GM18505 (cell line): ENCODE data around the gene LARGE2.
"Not testable (repeated sequence)": the region's sequence is repeated elsewhere in the genome, so short reads cannot be mapped to it uniquely, and the experiment has no call there.

Source experiments
- ATAC-seq: cut with Tn5 transposase; IDR thresholded peaks from one replicate; pipeline ENCODE4 v1.9.1; 2021; ENCODE audit not compliant: unreplicated experiment
- POLR2A ChIP-seq: IDR thresholded peaks from 4 replicates; pipeline ENCODE4 v1.6.1; 2011; ENCODE audit warnings: borderline replicate concordance; ENCODE audit not compliant: insufficient read depth, insufficient read length; ENCODE audit errors: extremely low read depth

Gene LARGE2

DNA sequence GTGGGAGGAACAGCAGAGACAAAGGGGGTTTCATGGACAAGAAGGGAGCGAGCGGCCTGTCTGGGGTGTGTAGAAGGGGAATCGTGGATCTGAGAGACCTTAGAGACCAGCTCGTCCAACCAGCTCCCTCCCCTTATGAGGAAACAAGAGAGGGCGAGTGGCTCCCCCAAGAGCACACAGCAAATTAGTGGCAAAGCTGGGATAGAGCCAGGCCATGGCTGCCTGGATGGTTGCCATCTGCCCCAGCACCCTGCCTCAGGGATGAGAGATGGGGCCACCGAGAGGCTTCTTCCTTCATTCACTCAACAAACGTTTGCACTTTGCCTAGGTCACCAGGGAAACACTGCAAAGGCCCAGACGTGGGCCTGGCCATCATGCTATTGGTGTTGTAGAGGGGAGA, 32.9 kb upstream of the LARGE2 start:
- no peak for ATAC-seq
- TF ChIP-seq POLR2A: no peak

- ATAC-seq: no peak
- TF ChIP-seq POLR2A: no peak
Observed at GRCh38 chr11:45889966-45890365, 32.5 kb upstream of the LARGE2 start.

DNA sequence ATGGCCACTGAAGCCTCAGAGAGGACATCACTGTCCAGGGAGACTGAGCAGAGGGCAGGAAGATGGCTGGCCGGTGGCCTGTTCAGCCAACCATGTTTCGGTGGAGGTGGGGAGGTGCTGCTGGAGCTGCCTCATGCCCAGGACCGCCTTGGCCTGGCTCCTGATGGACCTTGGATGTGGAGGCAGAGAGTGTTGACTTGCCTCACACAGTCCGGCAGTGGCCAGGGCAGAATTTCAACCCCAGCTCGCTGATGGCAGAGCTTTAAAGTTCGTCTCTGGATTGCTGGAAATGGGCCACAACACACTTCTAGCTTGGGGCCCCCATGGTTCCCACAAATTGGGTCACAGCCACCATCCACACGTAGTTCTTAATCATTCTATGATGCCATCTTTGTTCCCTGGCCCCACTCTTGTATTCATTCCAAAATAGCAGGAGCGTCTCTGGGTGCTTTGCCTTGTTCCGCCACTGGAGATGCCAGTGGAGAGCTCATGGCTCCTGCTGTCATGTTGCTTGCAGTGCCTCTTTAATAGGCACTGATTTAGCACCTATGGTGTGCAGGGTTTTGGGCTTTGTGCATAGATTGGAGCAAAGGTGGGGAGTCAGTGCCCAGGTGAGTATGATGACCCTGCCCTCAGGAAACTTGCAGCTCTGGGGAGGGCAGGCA, 31.4 kb upstream of the LARGE2 start:
- ATAC-seq: no peak
- TF ChIP-seq POLR2A: no peak

DNA sequence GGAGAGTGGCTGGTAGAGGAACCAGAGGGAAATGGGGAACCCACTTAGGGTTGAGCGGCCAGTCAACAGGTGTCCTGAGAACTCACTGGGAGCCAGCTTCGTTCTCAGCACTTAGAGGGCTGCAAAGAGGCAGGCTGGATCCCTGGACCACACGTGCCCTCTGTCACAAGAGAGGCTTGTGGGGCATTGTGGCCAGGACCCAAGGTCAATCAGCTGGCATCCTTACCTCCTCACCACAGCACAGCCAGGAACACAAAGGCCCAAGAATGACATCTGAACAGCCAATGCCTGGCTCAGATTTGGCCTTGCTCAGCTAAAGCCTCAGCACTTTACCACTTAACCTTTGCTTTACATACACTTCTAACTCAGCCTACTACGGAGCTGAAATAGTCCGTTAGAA, 29.6 kb upstream of the LARGE2 start:
- no peak for ATAC-seq
- no peak for TF ChIP-seq POLR2A

DNA sequence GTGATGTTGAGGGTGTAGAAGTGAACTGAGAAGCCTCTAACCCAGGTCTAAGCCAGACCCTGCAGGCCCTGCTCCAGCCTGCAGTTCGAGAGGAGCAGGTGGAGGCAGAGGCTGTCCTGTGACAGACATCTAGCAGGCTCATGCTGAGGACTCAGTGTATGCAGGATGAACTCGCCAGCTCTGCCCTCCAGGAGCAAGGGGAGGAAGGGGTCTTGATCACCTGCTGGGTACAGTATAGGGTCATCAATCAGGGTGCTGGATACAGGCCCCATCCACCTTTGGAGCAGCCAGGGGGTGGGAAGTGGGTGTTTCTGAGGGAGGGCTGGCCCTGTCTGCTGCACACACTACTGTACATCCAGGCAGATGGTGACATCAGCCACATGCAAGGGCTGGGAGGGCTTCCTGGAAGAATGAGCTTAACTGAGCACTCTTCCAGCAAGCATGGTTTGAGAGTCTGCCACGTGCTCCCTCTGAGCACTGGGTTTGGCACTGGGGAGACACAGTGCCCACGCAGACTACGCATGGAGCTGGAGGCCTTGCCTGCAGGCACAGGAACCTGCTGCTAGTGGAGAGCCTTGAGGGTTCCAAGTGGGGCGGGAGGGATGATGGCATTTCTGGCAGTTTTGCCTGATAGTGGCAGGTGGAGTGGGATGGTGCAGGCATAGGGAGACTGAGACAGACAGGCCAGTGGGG, 27.8 kb upstream of the LARGE2 start:
- ATAC-seq: no peak
- TF ChIP-seq POLR2A: no peak

DNA sequence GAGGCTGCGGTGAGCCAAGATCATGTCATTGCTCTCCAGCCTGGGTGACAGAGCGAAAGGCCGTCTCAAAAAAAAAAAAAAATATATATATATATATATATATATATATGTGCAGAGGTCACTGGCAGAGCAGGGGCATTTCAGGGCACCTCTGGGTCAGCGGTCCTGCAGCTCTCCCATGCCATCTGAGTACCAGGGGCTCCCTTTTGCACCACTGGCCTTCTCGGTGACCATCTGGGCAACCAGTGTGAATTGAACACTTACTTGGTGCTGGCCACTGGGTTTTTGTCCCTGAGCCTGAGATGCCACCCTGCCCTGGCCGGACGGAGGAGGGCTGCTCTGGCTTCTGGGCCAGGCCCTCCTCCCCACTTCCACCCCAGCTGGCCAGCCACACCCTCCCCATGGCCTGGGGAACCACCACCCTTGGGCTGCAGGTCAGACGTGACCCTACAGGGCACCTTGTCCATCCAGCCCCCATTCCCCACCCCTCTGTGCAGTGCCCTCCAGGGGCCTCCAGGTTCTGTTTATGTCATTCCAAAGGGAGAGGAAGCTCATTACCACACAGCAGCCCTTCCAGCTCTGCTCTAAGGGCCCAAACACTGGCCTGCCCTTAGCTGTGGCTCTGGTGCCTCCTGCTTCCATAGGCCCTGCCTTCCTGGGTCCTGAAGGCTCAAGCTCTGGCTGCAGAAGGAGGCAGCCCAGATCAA, 26.8 kb upstream of the LARGE2 start:
- ATAC-seq: no peak
- TF ChIP-seq POLR2A: no peak

DNA sequence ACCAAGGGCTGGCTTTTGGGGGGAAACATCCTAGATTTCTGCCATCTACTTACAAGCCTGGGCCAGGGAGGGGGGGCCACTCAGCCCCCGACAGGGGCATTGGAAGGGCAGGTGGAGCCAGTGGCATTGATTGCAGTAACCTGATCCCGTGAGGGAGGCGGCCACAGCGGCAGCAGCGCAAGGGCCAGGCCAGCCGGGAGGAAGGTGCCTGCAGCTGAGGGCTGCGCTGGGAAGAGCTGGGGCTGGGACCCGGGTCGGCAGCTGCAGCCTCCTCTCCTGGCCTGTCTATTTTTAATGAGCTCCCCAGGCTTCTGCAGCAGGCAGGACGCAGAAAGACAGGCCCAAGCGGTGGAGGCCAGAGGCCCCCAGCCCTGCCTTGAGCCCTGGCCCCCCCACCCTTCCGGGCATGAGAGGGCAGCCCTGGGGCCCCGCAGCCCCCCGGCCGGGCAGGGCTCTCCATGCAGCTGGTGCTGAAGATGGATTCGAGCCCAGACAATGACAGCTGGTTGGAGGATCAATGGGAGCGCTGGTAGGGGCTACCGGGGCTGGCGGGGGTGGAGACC, 26.0 kb upstream of the LARGE2 start:
- ATAC-seq: no peak
- no peak for TF ChIP-seq POLR2A

- ATAC-seq: no peak
- TF ChIP-seq POLR2A: no peak
Observed at GRCh38 chr11:45897556-45897955, 24.9 kb upstream of the LARGE2 start.

DNA sequence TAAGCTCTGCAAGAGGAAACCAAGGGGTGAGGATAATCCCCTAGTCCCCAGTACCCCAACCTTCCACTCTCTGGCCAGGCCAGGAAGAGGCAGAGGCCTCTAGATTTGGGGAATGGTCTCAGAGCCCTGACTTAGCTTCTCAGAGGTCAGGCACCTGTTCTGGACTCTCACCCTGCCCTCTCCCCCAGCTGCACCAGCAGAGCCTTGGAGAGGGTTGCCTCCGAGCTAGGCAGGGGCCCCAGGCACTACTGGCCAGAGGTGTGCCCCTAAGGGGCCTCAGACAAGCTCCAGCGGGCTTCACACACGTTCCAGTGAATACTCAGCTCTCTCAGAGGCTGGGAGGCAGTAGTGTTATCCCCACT, 23.4 kb upstream of the LARGE2 start:
- no peak for ATAC-seq
- TF ChIP-seq POLR2A: no peak

- no peak for TF ChIP-seq POLR2A
- peak; percentile 69 for ATAC-seq
Observed at GRCh38 chr11:45899448-45900174, 22.8 kb upstream of the LARGE2 start.

- not testable (repeated sequence) for ATAC-seq
Observed at GRCh38 chr11:45900175-45900800, 22.2 kb upstream of the LARGE2 start.

DNA sequence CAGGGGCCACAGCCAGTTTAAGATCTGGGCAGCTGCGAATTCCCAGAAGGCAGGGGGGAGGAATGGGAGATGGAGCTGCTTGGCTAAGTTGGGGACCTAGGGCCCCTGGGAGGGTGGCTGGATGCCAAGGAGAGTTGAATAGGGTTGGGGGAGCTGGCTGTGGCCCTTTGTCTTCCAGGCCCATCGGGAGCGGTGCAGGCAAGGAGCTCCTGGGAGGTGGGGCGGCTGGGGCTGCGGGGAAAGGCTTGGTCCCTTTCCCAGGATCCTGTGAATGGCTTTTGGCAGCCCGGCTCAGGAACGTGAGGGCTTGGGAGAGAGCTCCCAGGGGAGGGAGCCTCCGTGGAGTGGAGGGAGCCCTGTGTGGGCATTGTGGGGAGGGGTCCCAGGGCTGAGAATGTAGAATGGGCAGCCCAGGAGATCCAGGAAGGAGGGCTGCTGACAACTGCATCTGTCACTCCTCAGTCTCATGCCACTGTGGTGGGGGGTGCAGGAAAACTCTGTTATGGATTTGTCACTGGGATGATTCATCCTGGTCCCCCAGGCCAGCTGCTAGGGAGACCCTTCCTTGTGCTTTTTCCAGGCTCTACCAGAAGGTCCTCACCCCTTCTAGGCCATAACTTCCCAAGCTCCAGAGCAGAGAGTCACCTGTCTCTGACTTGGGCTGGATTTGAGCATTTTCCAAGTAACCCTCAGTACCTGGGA, 21.4 kb upstream of the LARGE2 start:
- no peak for ATAC-seq
- TF ChIP-seq POLR2A: no peak
